NCI-H1694 (cell line): ENCODE measurements around the gene RFX7.

Experiments
- DNase-seq: peaks from one replicate; lab custom pipeline; 2025; lab: John Stamatoyannopoulos, UW

The RFX7 gene

DNA sequence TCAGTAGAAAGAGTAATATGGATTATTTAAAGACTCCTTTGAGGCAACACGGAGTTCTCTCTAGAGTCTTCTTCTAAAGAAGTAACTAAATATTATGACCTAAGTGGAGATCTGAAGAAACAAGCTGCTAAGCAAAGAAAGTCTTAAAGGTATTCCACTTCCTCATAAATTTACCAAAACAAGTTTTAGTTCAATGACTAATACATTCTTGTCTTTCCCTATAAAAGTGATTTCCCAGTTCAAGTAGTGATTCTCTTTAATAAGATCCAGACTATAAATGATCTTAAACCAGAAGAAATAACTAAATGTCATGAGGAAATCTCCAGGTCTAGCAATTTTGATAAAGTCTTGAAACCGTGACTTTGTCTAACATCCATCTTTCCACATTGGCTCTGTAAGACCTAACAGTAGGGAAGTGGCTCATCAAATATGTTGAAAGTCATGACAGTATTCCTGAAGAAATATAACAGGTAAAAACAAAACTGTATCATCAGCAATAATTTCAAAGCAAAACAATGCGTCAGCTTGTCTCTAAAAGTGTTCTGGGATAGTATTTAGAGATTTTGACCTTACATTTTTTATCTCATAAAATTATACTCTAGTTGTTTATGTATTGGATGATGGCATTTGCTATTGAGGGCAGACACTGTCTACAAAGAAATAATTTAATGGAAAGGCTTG lies 198.5 kb downstream of the RFX7 start:
- no peak for DNase-seq

DNA sequence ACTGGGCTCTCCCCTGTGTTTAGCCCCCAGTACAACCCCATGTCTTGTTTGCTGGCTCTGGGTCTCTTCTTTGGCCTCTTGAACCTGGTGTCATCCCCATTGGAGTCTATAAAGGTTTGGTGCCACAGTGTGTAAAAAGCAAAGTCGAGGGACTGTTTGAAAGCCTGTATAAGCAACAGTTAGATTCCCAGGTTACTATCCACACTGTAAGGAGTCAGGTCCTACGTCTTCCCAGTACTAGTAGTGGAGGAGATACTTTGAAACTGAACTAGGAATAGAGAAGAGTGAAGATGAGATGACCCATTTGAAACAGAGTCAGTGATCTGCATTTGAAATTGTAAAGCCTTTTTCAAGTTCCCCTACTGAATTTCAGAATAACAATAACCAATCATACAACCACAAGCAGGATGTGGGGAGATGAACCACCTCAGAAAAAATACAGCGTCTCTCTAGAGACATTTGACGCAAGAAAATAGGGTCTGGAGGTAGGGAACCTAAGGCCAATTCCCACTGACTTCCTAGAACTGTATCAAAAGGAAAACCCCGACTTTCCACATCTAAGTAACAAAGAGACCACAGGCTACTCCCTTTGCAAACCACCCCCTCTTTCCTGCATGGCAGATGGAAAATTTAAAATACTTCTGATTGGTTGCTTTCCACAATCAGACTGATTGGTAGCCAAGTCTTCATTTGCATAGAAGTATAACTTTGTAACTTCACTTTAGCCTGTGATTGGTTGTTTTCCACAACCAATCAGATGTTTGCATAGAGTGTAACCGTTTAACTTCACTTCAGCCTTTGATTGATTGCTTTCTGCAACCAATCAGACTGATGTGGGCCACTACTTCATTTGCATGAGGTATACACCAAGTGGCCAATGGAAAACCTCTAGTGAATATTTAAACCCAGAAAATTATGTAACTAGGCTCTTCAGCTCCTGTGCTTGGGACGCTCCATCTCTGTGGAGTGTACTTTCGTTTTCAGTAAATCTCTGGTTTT lies 200.4 kb downstream of the RFX7 start:
- no peak for DNase-seq

DNA sequence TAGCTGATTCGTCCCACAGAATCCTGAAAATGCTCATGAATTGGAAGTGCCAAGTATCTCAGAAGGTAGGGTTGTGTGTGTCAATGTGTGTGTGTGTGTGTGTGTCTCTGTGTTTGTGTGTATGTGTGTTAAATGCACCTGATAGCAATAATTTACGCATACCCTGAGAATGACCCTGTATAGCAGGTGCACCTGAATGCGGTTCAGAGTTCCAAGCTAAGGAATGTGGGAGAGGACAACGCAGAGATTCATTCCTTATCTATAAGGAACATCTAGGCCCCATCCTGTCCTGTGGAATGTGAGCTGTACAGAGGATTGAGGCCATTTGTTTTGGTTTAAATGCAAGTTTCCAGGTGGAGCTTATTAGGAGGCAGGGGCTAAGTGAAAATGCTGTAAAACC lies 201.2 kb downstream of the RFX7 start:
- no peak for DNase-seq

DNA sequence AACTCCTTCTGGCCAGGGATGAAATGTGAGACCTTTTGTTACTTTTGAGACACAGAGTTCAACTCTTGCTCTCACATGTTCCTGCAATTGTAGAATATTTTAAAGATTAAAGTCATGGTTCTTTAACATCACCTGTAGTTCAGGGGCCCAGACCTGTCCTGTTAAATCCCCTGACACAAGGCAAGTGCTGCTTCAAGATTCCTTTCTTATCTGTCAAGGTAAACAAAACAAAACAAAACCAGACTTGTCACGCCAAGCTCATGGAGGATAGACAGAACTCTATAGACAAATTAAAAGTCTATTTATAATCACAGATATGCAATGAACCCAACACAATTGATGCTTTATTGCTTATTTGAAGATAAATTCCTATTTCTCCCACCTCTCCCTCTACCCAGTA lies 201.6 kb downstream of the RFX7 start:
- DNase-seq, result no peak

DNA sequence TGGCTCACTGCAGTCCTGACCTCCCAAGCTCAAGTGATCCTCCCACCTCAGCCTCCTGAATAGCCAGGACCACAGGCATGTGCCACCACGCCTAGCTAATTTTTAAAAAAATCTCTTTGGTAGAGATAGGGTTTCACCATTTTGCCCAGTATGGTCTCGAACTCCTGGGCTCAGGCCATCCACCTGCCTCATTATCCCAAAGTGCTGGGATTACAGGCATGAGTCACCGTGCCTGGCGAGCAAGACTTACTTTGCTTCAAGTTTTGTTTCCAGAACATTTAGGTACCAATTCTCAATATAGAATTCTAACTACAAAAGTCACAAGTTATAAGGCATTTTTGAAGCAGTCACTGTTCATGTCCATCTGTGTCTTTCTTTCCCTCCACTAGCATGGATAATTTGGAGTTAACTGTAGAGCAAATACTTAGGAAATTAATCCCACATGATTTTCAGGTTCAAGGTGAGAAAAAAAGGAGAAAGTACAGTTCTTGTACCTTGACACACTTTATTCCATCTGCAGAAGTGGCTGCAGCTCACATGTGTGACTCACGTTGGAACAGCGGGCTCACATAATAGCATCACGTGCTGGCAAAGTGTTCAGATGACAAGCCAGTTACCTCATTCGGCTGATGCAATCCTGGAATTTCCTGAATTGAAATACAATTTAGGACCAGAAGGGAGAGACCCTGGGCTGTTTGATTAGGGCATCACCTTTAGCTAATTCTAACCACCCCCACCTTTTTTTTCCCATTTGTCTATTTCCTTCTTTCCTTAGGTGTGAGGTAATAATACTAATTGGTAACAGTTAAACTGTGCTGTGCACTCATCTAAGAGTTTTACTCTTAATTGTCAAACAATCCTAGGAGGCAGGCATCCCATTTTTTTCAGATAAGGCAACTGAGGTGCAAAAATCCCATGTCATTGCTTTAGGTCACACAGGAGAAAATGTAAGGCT lies 203.3 kb downstream of the RFX7 start:
- peak; percentile 55 for DNase-seq

DNA sequence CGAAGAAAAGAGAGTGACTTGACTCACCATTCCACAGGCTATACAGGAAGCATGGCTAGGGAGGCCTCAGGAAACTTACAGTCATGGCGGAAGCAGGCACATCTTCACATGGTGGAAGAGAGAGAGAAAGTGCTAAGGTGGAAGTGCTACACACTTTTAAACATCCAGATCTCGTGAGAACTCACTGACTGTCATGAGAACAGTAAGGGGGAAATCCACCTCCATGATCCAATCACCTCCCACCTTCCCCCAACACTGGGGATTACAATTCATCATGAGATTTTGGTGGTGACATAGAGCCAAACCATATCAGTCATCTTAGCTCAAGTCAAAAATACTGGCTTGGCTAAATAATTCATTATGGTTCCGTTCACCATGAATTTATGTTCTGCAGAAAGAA lies 205.0 kb downstream of the RFX7 start:
- no peak for DNase-seq

DNA sequence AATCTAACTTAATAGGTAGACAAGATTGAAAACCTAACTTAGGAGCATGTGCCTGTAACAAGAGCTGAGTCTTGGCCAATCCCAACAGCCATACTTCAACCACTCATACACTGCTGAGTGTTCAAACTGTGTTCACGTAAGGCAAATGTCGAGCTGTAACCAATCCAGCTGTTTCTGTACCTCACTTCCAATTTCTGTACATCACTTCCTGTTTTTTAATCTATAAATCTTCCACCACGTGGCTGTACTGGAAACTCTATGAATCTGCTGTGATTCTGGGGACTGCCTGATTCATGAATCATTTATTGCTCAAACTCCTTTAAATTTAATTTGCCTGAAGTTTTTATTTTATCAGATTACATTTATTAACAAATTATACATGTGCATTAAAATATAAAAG lies 205.7 kb downstream of the RFX7 start:
- DNase-seq, result no peak
